ENCODE data around the gene ZC3H15.

ZC3H15 gene

DNA sequence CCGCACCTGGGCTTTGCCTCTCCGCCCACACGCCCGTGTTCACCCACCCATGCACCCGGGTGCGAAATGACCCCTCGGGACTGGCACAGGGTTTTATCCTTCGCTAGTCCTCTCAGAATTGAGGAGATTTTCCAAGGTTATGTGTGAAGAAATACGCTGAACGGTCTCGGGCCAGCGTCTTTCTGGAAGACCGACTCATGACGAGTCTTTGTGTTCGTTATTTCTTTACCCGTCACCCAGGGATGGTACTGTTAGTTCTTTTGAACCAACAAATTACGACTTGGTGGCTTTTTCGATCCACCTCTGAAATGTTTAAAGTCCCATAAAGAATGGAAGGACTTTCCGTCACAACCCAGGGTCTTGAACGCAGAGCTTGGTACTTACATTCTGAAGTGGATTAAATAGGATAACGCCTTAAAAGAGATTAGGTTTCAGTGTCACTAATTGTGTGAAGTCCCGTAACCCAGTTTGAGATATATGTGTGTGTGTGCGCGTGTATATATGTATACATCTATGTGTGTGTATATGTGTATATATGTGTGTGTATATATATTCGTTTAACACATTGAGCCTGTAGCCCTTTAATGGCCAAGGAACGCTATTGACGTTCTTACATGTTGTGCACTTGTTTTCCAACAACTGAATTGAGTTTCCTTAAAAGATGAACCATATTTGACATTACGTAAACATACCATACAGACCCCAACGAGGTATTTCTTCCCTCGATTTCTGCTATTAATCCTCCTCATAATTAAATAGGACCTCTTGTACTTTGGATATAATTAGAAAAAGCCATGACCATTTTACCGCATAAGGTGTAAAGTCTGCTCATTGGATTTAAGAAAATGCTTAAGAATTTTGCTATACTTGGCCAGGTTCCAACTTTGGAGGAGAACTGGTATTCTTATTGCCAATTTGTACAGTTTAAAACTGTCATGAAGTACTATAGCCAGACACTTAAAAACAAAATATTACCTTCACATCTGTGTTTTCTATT is 889 bp downstream of the ZC3H15 start:
- no peak for FAIRE-seq
- no peak for DNase-seq (ENCODE audit: insufficient read length, low spot score)
- TF ChIP-seq SPI1 (IDR thresholded peaks at IDR 0.05; ENCODE audit: low read depth, low read length) (no peak), PAX5 (IDR thresholded peaks at IDR 0.05; ENCODE audit: insufficient read depth, low read length, severe bottlenecking) (peak; percentile 95)

GRCh38 chr2:186493564-186494085 is 7.6 kb downstream of the ZC3H15 start:
- TF ChIP-seq POLR2AphosphoS5 (IDR thresholded peaks at IDR 0.05; ENCODE audit: low read depth, low read length) (no peak), SPI1 (IDR thresholded peaks at IDR 0.05; ENCODE audit: low read depth, low read length) (no peak), PAX5 (IDR thresholded peaks at IDR 0.05; ENCODE audit: insufficient read depth, low read length, severe bottlenecking) (no peak), POLR2A (IDR thresholded peaks at IDR 0.05; ENCODE audit: low read depth, low read length) (no peak), TAF1 (IDR thresholded peaks at IDR 0.05; ENCODE audit: low read depth, low read length) (no peak), POU2F2 (IDR thresholded peaks at IDR 0.05; ENCODE audit: low read depth, low read length) (no peak)
- DNase-seq (ENCODE audit: insufficient read length, low spot score) (no peak), FAIRE-seq (peak; percentile 51)

DNA sequence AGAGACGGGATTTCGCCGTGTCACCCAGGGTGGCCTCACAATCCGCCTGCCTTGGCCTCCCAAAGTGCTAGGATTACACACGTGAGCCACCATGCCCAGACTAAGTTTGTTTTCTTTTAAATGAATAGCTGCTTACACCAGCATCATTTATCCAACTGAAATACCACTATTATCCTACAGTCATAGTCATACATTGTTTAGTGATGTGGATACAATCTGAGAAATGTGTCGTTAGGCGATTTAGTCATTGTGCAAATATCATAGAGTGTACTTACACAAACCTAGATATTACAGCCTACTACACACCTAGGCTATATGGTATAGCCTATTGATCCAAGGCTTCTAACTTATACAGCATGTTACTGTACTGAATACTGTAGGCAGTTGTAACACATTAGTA is 10.3 kb downstream of the ZC3H15 start:
- peak; percentile 45 for FAIRE-seq
- DNase-seq (ENCODE audit: insufficient read length, low spot score) = no peak
- TF ChIP-seq SPI1 (IDR thresholded peaks at IDR 0.05; ENCODE audit: low read depth, low read length) (no peak), TAF1 (IDR thresholded peaks at IDR 0.05; ENCODE audit: low read depth, low read length) (no peak), POLR2AphosphoS5 (IDR thresholded peaks at IDR 0.05; ENCODE audit: low read depth, low read length) (no peak), POLR2A (IDR thresholded peaks at IDR 0.05; ENCODE audit: low read depth, low read length) (no peak), POU2F2 (IDR thresholded peaks at IDR 0.05; ENCODE audit: low read depth, low read length) (no peak), PAX5 (IDR thresholded peaks at IDR 0.05; ENCODE audit: insufficient read depth, low read length, severe bottlenecking) (no peak)

- TF ChIP-seq SPI1 (IDR thresholded peaks at IDR 0.05; ENCODE audit: low read depth, low read length) = no peak
- FAIRE-seq (no peak), DNase-seq (ENCODE audit: insufficient read length, low spot score) (no peak)
Measured at GRCh38 chr2:186497928-186498327, 11.9 kb downstream of the ZC3H15 start.

GRCh38 chr2:186498834-186499233 is 12.8 kb downstream of the ZC3H15 start:
- no peak for DNase-seq (ENCODE audit: insufficient read length, low spot score)
- no peak for TF ChIP-seq TAF1 (IDR thresholded peaks at IDR 0.05; ENCODE audit: low read depth, low read length)
- no peak for TF ChIP-seq POLR2A (IDR thresholded peaks at IDR 0.05; ENCODE audit: low read depth, low read length)
- no peak for TF ChIP-seq POU2F2 (IDR thresholded peaks at IDR 0.05; ENCODE audit: low read depth, low read length)
- TF ChIP-seq POLR2AphosphoS5 (IDR thresholded peaks at IDR 0.05; ENCODE audit: low read depth, low read length) = no peak
- no peak for TF ChIP-seq SPI1 (IDR thresholded peaks at IDR 0.05; ENCODE audit: low read depth, low read length)
- FAIRE-seq = peak; percentile 59

DNA sequence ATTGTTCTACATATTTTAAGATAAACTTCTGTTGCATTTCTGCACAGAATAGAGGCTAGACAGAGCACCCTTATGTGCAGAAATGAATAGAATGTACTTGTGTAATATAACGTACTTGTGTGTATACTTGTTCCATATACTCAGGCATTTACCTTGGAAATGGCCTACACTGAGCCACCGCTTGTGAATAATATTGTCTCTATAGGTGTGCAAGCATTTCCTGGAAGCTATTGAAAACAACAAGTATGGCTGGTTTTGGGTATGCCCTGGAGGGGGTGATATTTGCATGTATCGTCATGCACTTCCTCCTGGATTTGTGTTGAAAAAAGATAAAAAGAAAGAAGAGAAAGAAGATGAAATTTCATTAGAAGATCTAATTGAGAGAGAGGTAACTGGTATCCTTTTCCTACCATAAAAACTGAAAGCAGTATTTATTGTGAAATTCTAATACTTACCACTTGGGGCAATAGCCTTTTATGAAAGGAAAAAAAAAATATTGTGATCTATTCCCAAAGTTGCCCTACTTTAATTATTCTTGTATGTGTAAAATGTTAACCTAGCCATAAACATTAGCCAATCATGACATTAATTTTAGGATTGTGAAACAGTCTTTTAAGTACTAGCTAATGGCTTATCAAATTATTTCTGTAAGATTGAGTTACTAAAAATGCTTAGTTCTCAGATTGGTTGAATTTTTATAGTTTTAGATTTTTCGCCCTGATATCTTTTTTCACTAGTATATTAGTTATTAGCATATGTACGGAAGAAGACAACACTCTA is 18.0 kb downstream of the ZC3H15 start:
- no peak for FAIRE-seq
- TF ChIP-seq POLR2AphosphoS5 (IDR thresholded peaks at IDR 0.05; ENCODE audit: low read depth, low read length) (no peak), TAF1 (IDR thresholded peaks at IDR 0.05; ENCODE audit: low read depth, low read length) (no peak), POU2F2 (IDR thresholded peaks at IDR 0.05; ENCODE audit: low read depth, low read length) (no peak), SPI1 (IDR thresholded peaks at IDR 0.05; ENCODE audit: low read depth, low read length) (no peak), PAX5 (IDR thresholded peaks at IDR 0.05; ENCODE audit: insufficient read depth, low read length, severe bottlenecking) (no peak), POLR2A (IDR thresholded peaks at IDR 0.05; ENCODE audit: low read depth, low read length) (no peak)
- DNase-seq (ENCODE audit: insufficient read length, low spot score) = no peak

- FAIRE-seq (no peak), DNase-seq (ENCODE audit: insufficient read length, low spot score) (no peak)
- TF ChIP-seq SPI1 (IDR thresholded peaks at IDR 0.05; ENCODE audit: low read depth, low read length) (peak; percentile 48), TAF1 (IDR thresholded peaks at IDR 0.05; ENCODE audit: low read depth, low read length) (no peak)
Measured at GRCh38 chr2:186508263-186508662, 22.2 kb downstream of the ZC3H15 start.

- no peak for FAIRE-seq
- DNase-seq (ENCODE audit: insufficient read length, low spot score) = no peak
- no peak for TF ChIP-seq SPI1 (IDR thresholded peaks at IDR 0.05; ENCODE audit: low read depth, low read length)
- no peak for TF ChIP-seq PAX5 (IDR thresholded peaks at IDR 0.05; ENCODE audit: insufficient read depth, low read length, severe bottlenecking)
- no peak for TF ChIP-seq TAF1 (IDR thresholded peaks at IDR 0.05; ENCODE audit: low read depth, low read length)
- TF ChIP-seq POU2F2 (IDR thresholded peaks at IDR 0.05; ENCODE audit: low read depth, low read length) = no peak
Measured at GRCh38 chr2:186515376-186515775, 29.3 kb downstream of the ZC3H15 start.

GRCh38 chr2:186516396-186516795 is 30.3 kb downstream of the ZC3H15 start:
- TF ChIP-seq POLR2A (IDR thresholded peaks at IDR 0.05; ENCODE audit: low read depth, low read length) (no peak), POU2F2 (IDR thresholded peaks at IDR 0.05; ENCODE audit: low read depth, low read length) (no peak), SPI1 (IDR thresholded peaks at IDR 0.05; ENCODE audit: low read depth, low read length) (no peak), PAX5 (IDR thresholded peaks at IDR 0.05; ENCODE audit: insufficient read depth, low read length, severe bottlenecking) (no peak), POLR2AphosphoS5 (IDR thresholded peaks at IDR 0.05; ENCODE audit: low read depth, low read length) (no peak), TAF1 (IDR thresholded peaks at IDR 0.05; ENCODE audit: low read depth, low read length) (no peak)
- no peak for DNase-seq (ENCODE audit: insufficient read length, low spot score)
- no peak for FAIRE-seq

DNA sequence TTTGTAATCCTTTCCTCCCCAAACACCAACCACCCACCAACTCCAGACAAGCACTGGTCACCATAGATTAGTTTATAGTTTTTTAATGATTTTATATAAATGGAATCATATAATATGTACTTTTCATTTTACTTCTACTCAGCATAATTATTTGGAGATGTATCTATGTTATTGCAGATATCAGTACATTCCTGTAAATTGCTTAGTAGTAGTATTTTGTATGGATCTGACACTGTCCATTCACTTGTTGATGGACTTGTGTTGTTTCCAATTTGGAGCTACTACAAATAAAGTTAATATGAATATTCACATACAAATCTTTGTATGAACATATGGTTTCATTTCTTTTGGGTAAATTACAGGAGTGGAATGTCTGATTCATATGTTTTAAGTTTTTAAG is 31.0 kb downstream of the ZC3H15 start:
- FAIRE-seq = no peak
- TF ChIP-seq SPI1 (IDR thresholded peaks at IDR 0.05; ENCODE audit: low read depth, low read length) (no peak), PAX5 (IDR thresholded peaks at IDR 0.05; ENCODE audit: insufficient read depth, low read length, severe bottlenecking) (no peak), POLR2AphosphoS5 (IDR thresholded peaks at IDR 0.05; ENCODE audit: low read depth, low read length) (no peak), TAF1 (IDR thresholded peaks at IDR 0.05; ENCODE audit: low read depth, low read length) (no peak), POU2F2 (IDR thresholded peaks at IDR 0.05; ENCODE audit: low read depth, low read length) (no peak), POLR2A (IDR thresholded peaks at IDR 0.05; ENCODE audit: low read depth, low read length) (no peak)

More for the DNA sequence above, 31.0 kb downstream of the ZC3H15 start:
- DNase-seq (ENCODE audit: insufficient read length, low spot score) = no peak

All from GM12891 (cell line).